Activated T-cell treated with anti-CD3 and anti-CD28 coated beads, Interleukin-2, amount 50 U/mL, for 48 hours (primary cell): ENCODE data around the gene SUMO3.

Experiments used
- DNase-seq, 2 experiments: peaks; one replicate each; pipeline ENCODE4 v3.0.0-alpha.2; 2020

The SUMO3 gene

GRCh38 chr21:44758781-44759627 lies 58.9 kb downstream of the SUMO3 start:
- DNase-seq = no peak

GRCh38 chr21:44758141-44758561 lies 59.7 kb downstream of the SUMO3 start:
- DNase-seq = no peak

GRCh38 chr21:44757731-44758130 lies 60.1 kb downstream of the SUMO3 start:
- no peak for DNase-seq

GRCh38 chr21:44756423-44757185 lies 61.3 kb downstream of the SUMO3 start:
- DNase-seq = no peak
